Small intestine (tissue), 7 donors: ENCODE results near the gene UBE2E2. TPM values are rescaled to one million over a fixed set of nuclear protein-coding genes. Genes with fewer than 3 reads are reported as not detected.

ENCODE experiments used
- DNase-seq, 2 donors: peaks; one replicate each; pipeline versions ENCODE4 v3.0.0 to v3.0.0-alpha.2; 2013
- FAIRE-seq: peaks from 2 replicates; lab custom pipeline; 2012; peaks lifted over from hg19 to GRCh38; lab: Jason Lieb, UNC
- H3K27ac ChIP-seq, 3 donors: one replicate each; pipeline ENCODE4 v1.5.1; 2013; ENCODE audit warnings: low read length in 2 of 3, mild to moderate bottlenecking in 2 of 3, control low read depth in 1 of 3, inconsistent platforms in 1 of 3, low read depth in 1 of 3, moderate library complexity in 1 of 3
- H3K27me3 ChIP-seq, 3 donors: one replicate each; pipeline ENCODE4 v1.6.1; 2013; ENCODE audit warnings: low read length in 3 of 3, inconsistent platforms in 1 of 3; ENCODE audit not compliant: control insufficient read depth in 3 of 3, insufficient read depth in 3 of 3
- H3K36me3 ChIP-seq, 3 donors: one replicate each; pipeline ENCODE4 v1.6.1; 2013; ENCODE audit warnings: low read length in 3 of 3, inconsistent platforms in 1 of 3, low read depth in 1 of 3, mild to moderate bottlenecking in 1 of 3, moderate library complexity in 1 of 3; ENCODE audit not compliant: control insufficient read depth in 3 of 3, insufficient read depth in 2 of 3
- H3K4me1 ChIP-seq, 3 donors: one replicate each; pipeline ENCODE4 v1.6.1; 2013; ENCODE audit warnings: low read length in 2 of 3, inconsistent platforms in 1 of 3, low read depth in 1 of 3, mild to moderate bottlenecking in 1 of 3, moderate library complexity in 1 of 3; ENCODE audit not compliant: control insufficient read depth in 3 of 3, insufficient read depth in 2 of 3
- H3K4me3 ChIP-seq, 3 donors: one replicate each; pipeline ENCODE4 v1.5.1; 2013; ENCODE audit warnings: low read length in 3 of 3, control low read depth in 1 of 3, inconsistent platforms in 1 of 3, low read depth in 1 of 3, mild to moderate bottlenecking in 1 of 3, moderate library complexity in 1 of 3
- H3K9me3 ChIP-seq, 2 donors: one replicate each; pipeline ENCODE4 v1.6.1; 2013; ENCODE audit warnings: low read depth in 1 of 2, low read length in 1 of 2; ENCODE audit not compliant: control insufficient read depth in 2 of 2, insufficient read depth in 1 of 2
- WGBS, 3 donors: extraction: QIAGEN DNeasy Blood & Tissue Kit; methylation state at CpG; one replicate each; pipeline ENCODE4 v1.1.7; 2013; 5-methylcytosine and 5-hydroxymethylcytosine counted together
- polyA plus RNA-seq, 4 donors: library from polyadenylated mRNA; stranded (reverse) in 3 of 4; unstranded in 1 of 4; fragments of 200-250 nt in 3 of 4; fragments of 120-200 nt in 1 of 4; gene quantifications; one replicate each; pipeline versions ENCODE4 v1.2.1 to v1.2.3, GENCODE V29; 2013
- donor health status: healthy with polysubstance abuse.
- donor health status: control.
- donor health status: control.
- donor health status: Bipolar disorder and iron deficiency.
- donor health status: healthy.

Gene UBE2E2
- polyA plus RNA-seq, 4 donors = 1.1 to 10.2 (median 7.7) TPM

GRCh38 chr3:23450051-23450450, 246.9 kb downstream of the UBE2E2 start:
- Histone ChIP-seq H3K9me3 (no peaks in the 10 kb centered on the region), H3K4me3 (no peak overlapping the region), H3K36me3 (no peaks in the 10 kb centered on the region), H3K27ac (no peak overlapping the region), H3K4me1 (no peaks in the 10 kb centered on the region), H3K27me3 (no peaks in the 10 kb centered on the region)
- 84 to 92% (median 92%) methylated on average over 2 of the region's 2 CpGs for WGBS, 3 donors
- DNase-seq = no peak
- FAIRE-seq = no peak

- H3K36me3 ChIP-seq = no peaks in the 10 kb centered on the region
- FAIRE-seq (peak; percentile 36), DNase-seq (no peak)
- H3K27ac ChIP-seq = no peak overlapping the region
- no peaks in the 10 kb centered on the region for H3K27me3 ChIP-seq
- H3K4me3 ChIP-seq = no peak overlapping the region
- WGBS, 3 donors = 94 to 96% (median 95%) methylated on average over 2 of the region's 2 CpGs
- no peaks in the 10 kb centered on the region for H3K4me1 ChIP-seq
- H3K9me3 ChIP-seq = no peaks in the 10 kb centered on the region
These were observed 247.7 kb downstream of the UBE2E2 start for GRCh38 chr3:23450806-23451205.

GRCh38 chr3:23452408-23452807, 249.3 kb downstream of the UBE2E2 start:
- H3K9me3 ChIP-seq = no peaks in the 10 kb centered on the region
- DNase-seq (no peak), FAIRE-seq (no peak)
- no peaks in the 10 kb centered on the region for H3K27me3 ChIP-seq
- H3K4me3 ChIP-seq = no peak overlapping the region
- no peak overlapping the region for H3K27ac ChIP-seq
- no peaks in the 10 kb centered on the region for H3K4me1 ChIP-seq
- H3K36me3 ChIP-seq = no peaks in the 10 kb centered on the region
- WGBS, 3 donors = 89 to 96% (median 95%) methylated on average over 1 of the region's 1 CpG

- H3K4me3 ChIP-seq = no peak overlapping the region
- H3K27me3 ChIP-seq = no peaks in the 10 kb centered on the region
- no peak for DNase-seq
- H3K27ac ChIP-seq = no peak overlapping the region
- FAIRE-seq = no peak
- no peaks in the 10 kb centered on the region for H3K4me1 ChIP-seq
- H3K36me3 ChIP-seq = no peaks in the 10 kb centered on the region
- WGBS, 3 donors = 47 to 63% (median 58%) methylated on average over 3 of the region's 3 CpGs
- H3K9me3 ChIP-seq = no peaks in the 10 kb centered on the region
These were observed 252.0 kb downstream of the UBE2E2 start for GRCh38 chr3:23455084-23455483.

- no peak overlapping the region for H3K4me3 ChIP-seq
- 65 to 72% (median 69%) methylated on average over 2 of the region's 2 CpGs for WGBS, 3 donors
- FAIRE-seq = no peak
These were observed 252.6 kb downstream of the UBE2E2 start for GRCh38 chr3:23455775-23456174.

GRCh38 chr3:23457697-23458096, 254.6 kb downstream of the UBE2E2 start:
- no peak for DNase-seq
- Histone ChIP-seq H3K27ac (no peak overlapping the region), H3K27me3 (no peaks in the 10 kb centered on the region), H3K9me3 (no peaks in the 10 kb centered on the region), H3K4me3 (no peak overlapping the region), H3K36me3 (no peaks in the 10 kb centered on the region), H3K4me1 (no peaks in the 10 kb centered on the region)
- WGBS, 3 donors = 82 to 88% (median 84%) methylated on average over 2 of the region's 2 CpGs
- no peak for FAIRE-seq

More at GRCh38 chr3:23455775-23456174, 252.6 kb downstream of the UBE2E2 start:
- no peaks in the 10 kb centered on the region for H3K36me3 ChIP-seq
- DNase-seq = no peak
- no peak overlapping the region for H3K27ac ChIP-seq
- H3K4me1 ChIP-seq = no peaks in the 10 kb centered on the region
- H3K27me3 ChIP-seq = no peaks in the 10 kb centered on the region
- no peaks in the 10 kb centered on the region for H3K9me3 ChIP-seq

- H3K4me1 ChIP-seq = no peaks in the 10 kb centered on the region
- DNase-seq (no peak), FAIRE-seq (no peak)
- H3K27me3 ChIP-seq = no peaks in the 10 kb centered on the region
- no peaks in the 10 kb centered on the region for H3K9me3 ChIP-seq
- no peak overlapping the region for H3K4me3 ChIP-seq
- WGBS, 3 donors = 74 to 78% (median 77%) methylated on average over 3 of the region's 3 CpGs
- no peaks in the 10 kb centered on the region for H3K36me3 ChIP-seq
- no peak overlapping the region for H3K27ac ChIP-seq
These were observed 256.3 kb downstream of the UBE2E2 start for GRCh38 chr3:23459465-23459864.

GRCh38 chr3:23459889-23460546, 256.9 kb downstream of the UBE2E2 start:
- Histone ChIP-seq H3K27ac (no peak overlapping the region), H3K4me3 (no peak overlapping the region), H3K9me3 (no peaks in the 10 kb centered on the region), H3K27me3 (no peaks in the 10 kb centered on the region), H3K36me3 (no peaks in the 10 kb centered on the region), H3K4me1 (no peaks in the 10 kb centered on the region)
- WGBS, 3 donors = 80 to 89% (median 80%) methylated on average over 4 of the region's 4 CpGs
- DNase-seq (no peak), FAIRE-seq (no peak)

- DNase-seq (no peak), FAIRE-seq (no peak)
- Histone ChIP-seq H3K27me3 (no peaks in the 10 kb centered on the region), H3K27ac (no peak overlapping the region), H3K4me3 (no peak overlapping the region), H3K4me1 (no peaks in the 10 kb centered on the region), H3K9me3 (no peaks in the 10 kb centered on the region), H3K36me3 (no peaks in the 10 kb centered on the region)
- WGBS, 3 donors = 89 to 93% (median 91%) methylated on average over 3 of the region's 3 CpGs
These were observed 257.9 kb downstream of the UBE2E2 start for GRCh38 chr3:23461069-23461468.
